ENCODE data around the gene HEXD.
A peak's percentile ranks its signal among the peaks of the same experiment; 100 is the strongest.

Gene HEXD

DNA sequence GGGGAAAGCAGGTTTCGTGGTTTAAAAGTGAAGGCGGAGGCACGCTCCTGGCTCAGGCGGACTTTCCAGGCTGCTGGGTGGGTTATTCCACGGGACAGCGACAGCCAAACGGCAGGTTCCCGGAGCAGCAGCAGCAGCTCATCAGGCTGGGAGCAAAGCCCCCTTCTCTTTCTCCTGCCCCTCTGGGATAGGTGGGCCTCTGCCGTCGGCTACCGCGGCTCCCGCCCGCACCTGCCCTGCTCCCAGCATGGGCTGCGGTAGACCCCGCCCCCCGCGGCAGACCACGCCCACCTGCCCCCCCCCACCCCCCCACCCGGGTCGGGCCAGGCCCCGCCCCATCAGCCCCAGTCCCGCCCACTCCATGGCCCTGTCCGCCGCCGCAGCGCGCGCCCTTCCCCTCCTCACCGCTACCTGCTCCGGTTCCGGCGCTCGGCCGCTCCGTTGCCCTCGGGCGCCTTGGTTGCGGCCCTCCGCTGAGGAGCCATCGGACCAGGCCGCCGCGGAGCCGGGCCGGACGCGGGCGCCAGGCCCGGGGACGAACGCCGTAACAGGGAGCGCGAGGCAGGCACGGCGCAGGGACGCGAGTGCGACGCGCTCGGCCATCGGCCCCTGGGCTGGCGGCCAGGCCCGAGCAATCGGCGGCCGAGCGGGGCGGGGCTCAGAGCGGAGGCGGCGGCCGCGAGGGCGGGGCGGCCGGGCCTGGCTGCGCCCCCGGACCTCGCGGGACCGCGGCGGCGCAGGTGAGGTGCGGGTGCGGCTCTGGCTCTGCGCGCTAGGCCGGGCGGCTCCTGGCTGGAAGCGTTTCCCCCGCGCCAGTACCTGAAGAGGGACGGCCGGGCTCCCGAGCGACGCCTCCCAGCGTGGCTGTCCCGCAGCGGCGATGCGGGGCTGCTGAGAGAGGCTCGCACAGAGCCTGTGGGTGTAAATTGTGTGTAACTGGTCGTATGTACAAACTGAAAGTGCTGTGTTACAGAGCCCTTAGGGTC lies at the start of gene HEXD, which contains the start of gene OGFOD3:
TSS of gene HEXD (plus strand) at position 347 of the 986 bp plus-strand sequence. CDS start 1,453 bp downstream, outside the sequence.
TSS of gene OGFOD3 (minus strand) at position 586 of the 986 bp plus-strand sequence. CDS start at position 485, 101 bp downstream.
- no peak for TF ChIP-seq TCF12 (IDR thresholded peaks at IDR 0.05; ENCODE audit: low read depth)
- TF ChIP-seq, protein P1, sequence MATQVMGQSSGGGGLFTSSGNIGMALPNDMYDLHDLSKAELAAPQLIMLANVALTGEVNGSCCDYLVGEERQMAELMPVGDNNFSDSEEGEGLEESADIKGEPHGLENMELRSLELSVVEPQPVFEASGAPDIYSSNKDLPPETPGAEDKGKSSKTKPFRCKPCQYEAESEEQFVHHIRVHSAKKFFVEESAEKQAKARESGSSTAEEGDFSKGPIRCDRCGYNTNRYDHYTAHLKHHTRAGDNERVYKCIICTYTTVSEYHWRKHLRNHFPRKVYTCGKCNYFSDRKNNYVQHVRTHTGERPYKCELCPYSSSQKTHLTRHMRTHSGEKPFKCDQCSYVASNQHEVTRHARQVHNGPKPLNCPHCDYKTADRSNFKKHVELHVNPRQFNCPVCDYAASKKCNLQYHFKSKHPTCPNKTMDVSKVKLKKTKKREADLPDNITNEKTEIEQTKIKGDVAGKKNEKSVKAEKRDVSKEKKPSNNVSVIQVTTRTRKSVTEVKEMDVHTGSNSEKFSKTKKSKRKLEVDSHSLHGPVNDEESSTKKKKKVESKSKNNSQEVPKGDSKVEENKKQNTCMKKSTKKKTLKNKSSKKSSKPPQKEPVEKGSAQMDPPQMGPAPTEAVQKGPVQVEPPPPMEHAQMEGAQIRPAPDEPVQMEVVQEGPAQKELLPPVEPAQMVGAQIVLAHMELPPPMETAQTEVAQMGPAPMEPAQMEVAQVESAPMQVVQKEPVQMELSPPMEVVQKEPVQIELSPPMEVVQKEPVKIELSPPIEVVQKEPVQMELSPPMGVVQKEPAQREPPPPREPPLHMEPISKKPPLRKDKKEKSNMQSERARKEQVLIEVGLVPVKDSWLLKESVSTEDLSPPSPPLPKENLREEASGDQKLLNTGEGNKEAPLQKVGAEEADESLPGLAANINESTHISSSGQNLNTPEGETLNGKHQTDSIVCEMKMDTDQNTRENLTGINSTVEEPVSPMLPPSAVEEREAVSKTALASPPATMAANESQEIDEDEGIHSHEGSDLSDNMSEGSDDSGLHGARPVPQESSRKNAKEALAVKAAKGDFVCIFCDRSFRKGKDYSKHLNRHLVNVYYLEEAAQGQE (IDR thresholded peaks at IDR 0.05; ENCODE audit: low read depth), result peak; percentile 41; the same call in 1 of the 2 replicates
- TF ChIP-seq TEAD4 (IDR thresholded peaks at IDR 0.05), result no peak
- no peak for TF ChIP-seq CEBPB (IDR thresholded peaks at IDR 0.05)
- TF ChIP-seq, protein P2, sequence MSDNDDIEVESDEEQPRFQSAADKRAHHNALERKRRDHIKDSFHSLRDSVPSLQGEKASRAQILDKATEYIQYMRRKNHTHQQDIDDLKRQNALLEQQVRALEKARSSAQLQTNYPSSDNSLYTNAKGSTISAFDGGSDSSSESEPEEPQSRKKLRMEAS (IDR thresholded peaks at IDR 0.05), result peak; percentile 59; the same call in 1 of the 2 replicates
- TF ChIP-seq NFIC (IDR thresholded peaks at IDR 0.05), result 0 out of 2 replicates have a peak, but pooled peaks have one; percentile 4
- no peak for TF ChIP-seq EP300 (IDR thresholded peaks at IDR 0.05; ENCODE audit: borderline replicate concordance)
- TF ChIP-seq, protein P3, sequence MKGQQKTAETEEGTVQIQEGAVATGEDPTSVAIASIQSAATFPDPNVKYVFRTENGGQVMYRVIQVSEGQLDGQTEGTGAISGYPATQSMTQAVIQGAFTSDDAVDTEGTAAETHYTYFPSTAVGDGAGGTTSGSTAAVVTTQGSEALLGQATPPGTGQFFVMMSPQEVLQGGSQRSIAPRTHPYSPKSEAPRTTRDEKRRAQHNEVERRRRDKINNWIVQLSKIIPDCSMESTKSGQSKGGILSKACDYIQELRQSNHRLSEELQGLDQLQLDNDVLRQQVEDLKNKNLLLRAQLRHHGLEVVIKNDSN (IDR thresholded peaks at IDR 0.05), result no peak
- TF ChIP-seq RAD21 (IDR thresholded peaks at IDR 0.05; ENCODE audit: low read depth), result no peak
- TF ChIP-seq YY1 (IDR thresholded peaks at IDR 0.05; ENCODE audit: low read depth), result peak; percentile 89
- 0 out of 2 replicates have a peak, but pooled peaks have one; percentile 6 for TF ChIP-seq TAF1 (IDR thresholded peaks at IDR 0.05; ENCODE audit: low read depth)
- no peak for TF ChIP-seq CREB1 (IDR thresholded peaks at IDR 0.05; ENCODE audit: low read depth)
- TF ChIP-seq FOXM1 (IDR thresholded peaks at IDR 0.05; ENCODE audit: borderline replicate concordance, low read depth), result no peak
- TF ChIP-seq ZBTB7A (IDR thresholded peaks at IDR 0.05; ENCODE audit: low read depth), result no peak
- peak; percentile 54; the same call in 1 of the 2 replicates for TF ChIP-seq EGR1 (IDR thresholded peaks at IDR 0.05)

DNA sequence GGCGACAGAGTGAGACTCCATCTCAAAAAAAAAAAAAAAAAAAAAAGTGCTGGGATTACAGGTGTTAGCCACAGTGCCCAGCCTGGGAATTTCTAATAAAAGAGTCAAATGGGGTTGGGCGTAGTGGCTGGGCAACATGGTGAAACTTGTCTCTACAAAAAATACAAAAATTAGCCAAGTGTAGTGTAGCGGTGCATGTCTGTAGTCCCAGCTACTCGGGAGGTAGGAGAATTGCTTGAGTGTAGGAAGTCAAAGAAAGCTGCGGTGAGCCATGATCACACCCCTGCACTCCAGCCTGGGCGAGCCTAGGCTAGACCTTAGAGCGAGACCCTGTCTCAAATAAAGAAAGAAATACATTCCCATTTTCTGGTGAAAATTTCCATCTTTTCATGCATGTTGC lies 48.9 kb upstream of the HEXD start:
- no peak for TF ChIP-seq RAD21 (IDR thresholded peaks at IDR 0.05; ENCODE audit: low read depth)
- TF ChIP-seq TAF1 (IDR thresholded peaks at IDR 0.05; ENCODE audit: low read depth), result no peak
- no peak for TF ChIP-seq TEAD4 (IDR thresholded peaks at IDR 0.05)
- TF ChIP-seq, protein P3 (IDR thresholded peaks at IDR 0.05), result no peak
- no peak for TF ChIP-seq ZBTB7A (IDR thresholded peaks at IDR 0.05; ENCODE audit: low read depth)
- no peak for TF ChIP-seq CREB1 (IDR thresholded peaks at IDR 0.05; ENCODE audit: low read depth)
- no peak for TF ChIP-seq EGR1 (IDR thresholded peaks at IDR 0.05)
- no peak for TF ChIP-seq NFIC (IDR thresholded peaks at IDR 0.05)
- no peak for TF ChIP-seq TCF12 (IDR thresholded peaks at IDR 0.05; ENCODE audit: low read depth)
- no peak for TF ChIP-seq YY1 (IDR thresholded peaks at IDR 0.05; ENCODE audit: low read depth)
- TF ChIP-seq FOXM1 (IDR thresholded peaks at IDR 0.05; ENCODE audit: borderline replicate concordance, low read depth), result no peak

DNA sequence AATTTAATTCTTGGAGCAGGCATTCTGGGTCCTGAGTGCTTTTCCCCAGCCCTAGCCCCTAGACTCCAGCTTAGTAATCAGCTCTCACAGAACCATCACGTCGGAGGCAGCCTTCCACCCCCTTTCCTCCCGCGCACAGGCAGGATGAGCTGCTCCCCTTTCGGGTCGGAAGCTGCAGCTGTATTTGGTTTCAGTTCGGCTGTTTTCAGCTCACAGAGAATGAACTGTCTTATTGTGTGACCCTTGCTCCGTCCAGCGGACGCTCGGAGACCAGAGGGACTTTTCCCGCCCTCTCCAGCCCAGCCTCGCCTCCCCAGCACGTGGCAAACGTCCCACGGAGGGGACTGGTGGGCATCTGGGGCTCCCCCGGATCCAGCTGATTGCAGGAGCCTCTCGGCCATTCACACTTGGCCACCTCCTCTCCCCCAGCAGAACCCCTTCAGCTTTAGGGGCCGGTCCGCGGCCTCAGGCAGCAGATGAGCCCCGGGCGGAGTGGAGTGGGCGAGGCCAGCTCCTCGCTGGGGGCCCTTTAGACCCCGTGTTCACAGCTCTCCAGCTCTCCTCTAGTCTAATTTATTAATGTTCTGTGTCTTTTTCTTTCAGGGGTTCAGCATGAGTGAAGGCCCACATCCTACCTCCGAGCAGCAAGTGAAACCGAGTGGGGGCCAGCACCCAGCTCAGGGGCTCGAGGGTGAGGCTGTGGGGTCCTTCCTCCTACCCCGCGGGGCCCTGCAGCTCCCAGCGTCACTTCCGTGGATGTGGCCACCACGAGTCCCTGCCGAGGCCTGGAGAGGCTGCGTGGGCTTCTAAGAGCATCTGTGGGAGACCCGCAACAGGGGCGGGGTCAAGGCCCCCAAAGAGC lies 47.4 kb upstream of the HEXD start:
- no peak for TF ChIP-seq TAF1 (IDR thresholded peaks at IDR 0.05; ENCODE audit: low read depth)
- no peak for TF ChIP-seq EP300 (IDR thresholded peaks at IDR 0.05; ENCODE audit: borderline replicate concordance)
- no peak for TF ChIP-seq CEBPB (IDR thresholded peaks at IDR 0.05)
- TF ChIP-seq CREB1 (IDR thresholded peaks at IDR 0.05; ENCODE audit: low read depth), result no peak
- TF ChIP-seq, protein P2 (IDR thresholded peaks at IDR 0.05), result no peak
- no peak for TF ChIP-seq TEAD4 (IDR thresholded peaks at IDR 0.05)
- TF ChIP-seq EGR1 (IDR thresholded peaks at IDR 0.05), result no peak
- TF ChIP-seq RAD21 (IDR thresholded peaks at IDR 0.05; ENCODE audit: low read depth), result no peak
- no peak for TF ChIP-seq ZBTB7A (IDR thresholded peaks at IDR 0.05; ENCODE audit: low read depth)
- TF ChIP-seq, protein P1 (IDR thresholded peaks at IDR 0.05; ENCODE audit: low read depth), result no peak
- no peak for TF ChIP-seq YY1 (IDR thresholded peaks at IDR 0.05; ENCODE audit: low read depth)
- no peak for TF ChIP-seq TCF12 (IDR thresholded peaks at IDR 0.05; ENCODE audit: low read depth)
- no peak for TF ChIP-seq FOXM1 (IDR thresholded peaks at IDR 0.05; ENCODE audit: borderline replicate concordance, low read depth)
- TF ChIP-seq, protein P3 (IDR thresholded peaks at IDR 0.05), result no peak
- no peak for TF ChIP-seq NFIC (IDR thresholded peaks at IDR 0.05)
